HFF-Myc (cell line): ENCODE measurements around the gene KCND3.

ENCODE experiments used
- DNase-seq: peaks from one replicate; pipeline ENCODE4 v3.0.0-alpha.2; 2011; ENCODE audit warnings: low read depth; ENCODE audit errors: extremely low read depth
- H3K4me3 ChIP-seq: replicated peaks from 2 replicates; pipeline ENCODE4 v1.5.1; 2011; ENCODE audit warnings: low read depth, mild to moderate bottlenecking, control low read depth, low read length
- TF ChIP-seq, protein P1 (sequence below): IDR thresholded peaks from 2 replicates; pipeline ENCODE4 v1.5.1; 2012; ENCODE audit warnings: mild to moderate bottlenecking, low read depth, low read length, control low read depth; ENCODE audit errors: missing control alignments

KCND3 gene

DNA sequence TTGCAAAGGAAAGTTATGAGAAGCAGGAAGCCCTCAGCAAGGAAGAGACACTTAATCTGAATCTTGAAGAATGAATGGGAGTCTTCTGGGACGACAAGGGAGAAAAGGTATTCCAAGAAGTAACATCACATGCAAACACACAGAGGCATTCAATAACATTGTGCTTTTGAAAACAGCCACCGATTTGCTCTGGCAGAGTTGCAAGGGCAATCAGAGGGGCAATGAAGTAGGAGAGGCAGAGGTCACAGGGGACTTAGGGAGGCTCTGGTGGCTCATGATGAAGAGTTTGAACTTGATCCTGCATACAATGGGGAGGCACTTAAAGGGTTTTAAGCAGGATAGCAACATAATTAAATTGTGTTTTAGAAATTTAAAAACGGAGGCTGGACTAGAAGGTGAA is 126.1 kb downstream of the KCND3 start:
- no peak for DNase-seq

DNA sequence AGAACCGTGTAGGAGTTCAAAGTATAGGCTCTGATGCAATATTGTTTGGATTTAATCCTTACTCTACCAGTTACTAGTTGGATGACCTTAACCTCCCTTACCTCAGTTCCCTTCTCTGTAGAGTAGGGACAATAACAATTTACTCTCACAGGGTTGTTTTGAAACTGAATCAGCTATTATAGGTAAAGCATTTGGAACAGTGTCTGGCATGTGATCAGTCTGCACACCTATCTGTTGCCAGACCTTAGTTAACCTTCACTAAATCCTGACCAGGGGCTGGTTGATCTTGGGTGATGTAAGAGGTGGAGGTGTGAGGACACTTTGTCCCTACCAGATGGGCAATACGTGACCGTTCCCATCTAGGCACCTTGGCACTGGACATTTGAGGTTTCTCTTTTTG is 126.9 kb downstream of the KCND3 start:
- no peak for DNase-seq
- TF ChIP-seq, protein P1, sequence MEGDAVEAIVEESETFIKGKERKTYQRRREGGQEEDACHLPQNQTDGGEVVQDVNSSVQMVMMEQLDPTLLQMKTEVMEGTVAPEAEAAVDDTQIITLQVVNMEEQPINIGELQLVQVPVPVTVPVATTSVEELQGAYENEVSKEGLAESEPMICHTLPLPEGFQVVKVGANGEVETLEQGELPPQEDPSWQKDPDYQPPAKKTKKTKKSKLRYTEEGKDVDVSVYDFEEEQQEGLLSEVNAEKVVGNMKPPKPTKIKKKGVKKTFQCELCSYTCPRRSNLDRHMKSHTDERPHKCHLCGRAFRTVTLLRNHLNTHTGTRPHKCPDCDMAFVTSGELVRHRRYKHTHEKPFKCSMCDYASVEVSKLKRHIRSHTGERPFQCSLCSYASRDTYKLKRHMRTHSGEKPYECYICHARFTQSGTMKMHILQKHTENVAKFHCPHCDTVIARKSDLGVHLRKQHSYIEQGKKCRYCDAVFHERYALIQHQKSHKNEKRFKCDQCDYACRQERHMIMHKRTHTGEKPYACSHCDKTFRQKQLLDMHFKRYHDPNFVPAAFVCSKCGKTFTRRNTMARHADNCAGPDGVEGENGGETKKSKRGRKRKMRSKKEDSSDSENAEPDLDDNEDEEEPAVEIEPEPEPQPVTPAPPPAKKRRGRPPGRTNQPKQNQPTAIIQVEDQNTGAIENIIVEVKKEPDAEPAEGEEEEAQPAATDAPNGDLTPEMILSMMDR: no peak
- no peak overlapping the region for H3K4me3 ChIP-seq

More for the DNA sequence above, 126.1 kb downstream of the KCND3 start:
- no peak overlapping the region for H3K4me3 ChIP-seq
- TF ChIP-seq, protein P1: no peak

- no peak overlapping the region for H3K4me3 ChIP-seq
- DNase-seq: no peak
- TF ChIP-seq, protein P1: no peak
These were observed 127.9 kb downstream of the KCND3 start for GRCh38 chr1:111861523-111861922.

GRCh38 chr1:111857194-111857651 is 132.2 kb downstream of the KCND3 start:
- DNase-seq: no peak
- H3K4me3 ChIP-seq: no peak overlapping the region
- TF ChIP-seq, protein P1: no peak

DNA sequence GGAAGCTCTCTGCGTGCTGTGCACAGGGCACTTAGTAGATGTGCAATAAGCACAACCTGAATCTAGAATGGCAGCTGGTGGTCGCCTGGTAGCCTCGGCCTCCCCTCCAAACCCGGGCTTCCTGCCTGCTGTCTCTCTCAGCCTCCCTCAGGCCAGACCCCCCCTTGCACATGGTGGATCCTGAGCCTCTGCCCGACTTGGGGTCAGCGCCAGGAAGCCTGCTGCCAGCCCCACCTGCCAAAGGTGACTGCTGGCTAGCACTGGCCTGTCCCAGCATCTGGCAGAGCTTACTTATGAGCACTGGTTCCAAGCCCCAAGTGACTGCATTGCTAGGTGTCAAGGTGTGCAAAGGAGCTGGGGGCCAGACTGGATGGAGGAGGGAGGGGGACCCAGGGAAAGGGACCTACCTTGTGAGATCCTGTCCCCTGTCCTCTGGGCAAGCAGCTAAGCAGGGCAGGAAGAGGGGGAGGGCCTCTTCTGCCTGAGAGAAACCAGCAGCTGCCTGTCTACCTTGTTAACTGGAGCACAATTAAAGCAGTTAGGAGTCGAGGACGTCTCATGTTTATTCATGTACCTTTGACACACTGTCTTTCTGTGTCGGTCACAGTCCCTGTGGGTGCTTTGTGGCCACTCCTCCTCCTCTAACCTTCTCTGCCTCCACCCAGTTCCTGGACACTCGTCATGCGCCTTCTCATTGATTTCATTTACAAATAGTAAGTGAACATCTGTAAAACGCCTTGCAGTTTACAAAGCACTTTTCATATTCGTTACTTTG is 132.9 kb downstream of the KCND3 start:
- TF ChIP-seq, protein P1: no peak
- H3K4me3 ChIP-seq: no peak overlapping the region
- DNase-seq: no peak

DNA sequence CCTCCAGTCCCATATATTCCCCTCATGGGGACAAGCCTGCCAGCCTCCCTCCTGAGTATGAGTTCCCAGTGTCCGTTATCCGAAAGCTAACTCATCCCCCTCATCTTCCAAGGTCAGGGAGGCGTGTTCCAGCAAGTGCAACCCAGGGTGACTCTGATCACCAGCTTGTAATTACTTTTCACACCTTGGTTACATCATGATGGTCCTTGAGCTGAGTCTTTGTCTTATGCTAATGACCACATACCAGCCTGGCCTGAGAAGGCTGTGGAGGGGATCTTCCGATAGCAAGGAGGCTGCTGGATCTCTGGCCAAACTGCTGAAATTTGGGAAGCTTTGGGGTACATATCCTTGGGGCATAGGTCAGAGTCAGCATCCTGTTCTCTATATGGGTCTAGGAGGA is 134.2 kb downstream of the KCND3 start:
- TF ChIP-seq, protein P1: no peak
- H3K4me3 ChIP-seq: no peak overlapping the region
- no peak for DNase-seq

DNA sequence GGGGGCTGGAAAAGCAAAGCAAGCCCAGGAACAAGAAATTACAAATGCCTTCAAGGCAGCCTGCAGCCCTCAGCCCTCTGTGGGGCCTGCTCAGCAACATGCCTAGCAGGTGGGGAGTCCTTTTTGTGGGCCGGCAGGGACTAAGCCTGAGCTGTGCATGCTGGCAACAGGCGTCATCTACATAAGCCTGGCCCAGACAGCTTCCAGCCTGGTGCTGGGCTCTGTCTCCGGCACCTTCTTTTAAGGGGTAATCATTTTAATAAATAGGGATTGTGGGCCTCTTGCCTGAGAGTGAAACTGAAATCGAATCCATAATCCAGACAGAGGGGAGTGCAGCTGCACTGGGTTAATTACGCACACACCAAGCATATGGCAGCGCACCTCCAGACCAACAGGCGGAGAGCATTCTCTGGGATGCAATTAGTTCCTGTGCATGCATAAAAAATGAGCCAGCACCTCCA is 137.2 kb downstream of the KCND3 start:
- no peak for DNase-seq
- TF ChIP-seq, protein P1: no peak

More for the DNA sequence above, 137.2 kb downstream of the KCND3 start:
- H3K4me3 ChIP-seq: no peak overlapping the region
